GM21619 (cell line): ENCODE data around the gene ACSL5.

Experiments
- ATAC-seq: cut with Tn5 transposase; IDR thresholded peaks from one replicate; pipeline ENCODE4 v1.9.1; 2021; ENCODE audit not compliant: unreplicated experiment

ACSL5 gene, protein sequence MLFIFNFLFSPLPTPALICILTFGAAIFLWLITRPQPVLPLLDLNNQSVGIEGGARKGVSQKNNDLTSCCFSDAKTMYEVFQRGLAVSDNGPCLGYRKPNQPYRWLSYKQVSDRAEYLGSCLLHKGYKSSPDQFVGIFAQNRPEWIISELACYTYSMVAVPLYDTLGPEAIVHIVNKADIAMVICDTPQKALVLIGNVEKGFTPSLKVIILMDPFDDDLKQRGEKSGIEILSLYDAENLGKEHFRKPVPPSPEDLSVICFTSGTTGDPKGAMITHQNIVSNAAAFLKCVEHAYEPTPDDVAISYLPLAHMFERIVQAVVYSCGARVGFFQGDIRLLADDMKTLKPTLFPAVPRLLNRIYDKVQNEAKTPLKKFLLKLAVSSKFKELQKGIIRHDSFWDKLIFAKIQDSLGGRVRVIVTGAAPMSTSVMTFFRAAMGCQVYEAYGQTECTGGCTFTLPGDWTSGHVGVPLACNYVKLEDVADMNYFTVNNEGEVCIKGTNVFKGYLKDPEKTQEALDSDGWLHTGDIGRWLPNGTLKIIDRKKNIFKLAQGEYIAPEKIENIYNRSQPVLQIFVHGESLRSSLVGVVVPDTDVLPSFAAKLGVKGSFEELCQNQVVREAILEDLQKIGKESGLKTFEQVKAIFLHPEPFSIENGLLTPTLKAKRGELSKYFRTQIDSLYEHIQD

DNA sequence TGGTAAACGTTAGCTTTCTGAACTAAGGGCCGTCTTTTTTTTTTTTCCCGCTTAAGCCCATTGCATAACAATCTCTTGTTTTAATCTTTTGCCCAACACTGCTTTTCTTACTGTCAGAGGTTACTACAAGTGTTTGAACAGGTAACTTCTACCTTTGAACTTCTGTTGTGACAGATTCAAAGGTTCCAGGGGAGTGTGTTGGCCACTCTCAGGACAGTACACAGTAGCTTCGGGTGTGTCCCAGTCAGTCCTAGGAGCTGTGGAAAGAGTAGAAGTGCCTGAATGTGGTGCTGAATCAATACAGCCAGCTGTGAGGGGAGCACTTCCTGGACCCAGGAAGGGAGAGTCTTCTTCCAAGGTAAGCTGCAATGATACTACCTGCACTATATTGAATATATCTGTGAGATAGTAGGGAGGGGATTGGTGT is at the start of gene ACSL5:
TSS of gene ACSL5 (plus strand) at position 205 of the 427 bp plus-strand sequence. CDS start 20,831 bp downstream, outside the sequence.
- ATAC-seq, result no peak

DNA sequence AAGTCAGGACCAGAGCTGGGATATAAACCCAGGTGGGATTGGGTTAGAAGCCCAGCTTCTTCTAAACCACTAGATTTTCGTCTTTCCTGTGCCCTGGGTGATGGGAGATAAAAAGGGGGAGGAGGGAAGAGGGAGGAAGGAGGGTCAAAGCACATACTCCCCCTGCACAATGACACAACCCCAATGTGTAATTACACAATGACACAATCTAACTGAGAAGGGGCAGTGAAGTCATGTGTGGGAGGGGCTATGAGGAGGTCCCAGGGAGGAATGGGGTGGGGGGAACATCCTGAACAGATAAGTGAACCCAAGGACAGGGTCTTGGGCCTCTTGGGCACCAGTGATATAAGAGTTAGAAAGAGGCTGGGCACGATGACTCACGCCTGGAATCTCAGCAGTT is 46.2 kb upstream of the ACSL5 start:
- ATAC-seq, result no peak

DNA sequence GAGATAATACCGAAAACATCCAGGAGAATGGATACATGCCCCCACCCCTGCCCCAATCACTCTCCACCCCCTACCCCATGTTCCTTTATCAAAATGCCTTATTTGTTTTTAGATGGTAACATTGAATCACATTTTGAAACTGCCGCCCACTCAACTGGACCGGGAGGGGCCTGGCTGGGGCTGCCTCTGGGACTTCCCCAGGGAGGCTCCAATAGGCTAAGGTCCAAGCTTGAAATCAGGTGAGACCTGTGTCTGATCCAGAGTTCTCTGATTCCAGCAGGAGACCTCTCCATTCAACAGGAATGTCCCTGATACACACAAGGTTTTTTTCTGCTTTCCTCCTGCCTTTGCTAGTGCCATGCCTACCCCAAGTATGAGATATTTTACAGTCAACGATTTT is 43.8 kb upstream of the ACSL5 start:
- ATAC-seq, result no peak

DNA sequence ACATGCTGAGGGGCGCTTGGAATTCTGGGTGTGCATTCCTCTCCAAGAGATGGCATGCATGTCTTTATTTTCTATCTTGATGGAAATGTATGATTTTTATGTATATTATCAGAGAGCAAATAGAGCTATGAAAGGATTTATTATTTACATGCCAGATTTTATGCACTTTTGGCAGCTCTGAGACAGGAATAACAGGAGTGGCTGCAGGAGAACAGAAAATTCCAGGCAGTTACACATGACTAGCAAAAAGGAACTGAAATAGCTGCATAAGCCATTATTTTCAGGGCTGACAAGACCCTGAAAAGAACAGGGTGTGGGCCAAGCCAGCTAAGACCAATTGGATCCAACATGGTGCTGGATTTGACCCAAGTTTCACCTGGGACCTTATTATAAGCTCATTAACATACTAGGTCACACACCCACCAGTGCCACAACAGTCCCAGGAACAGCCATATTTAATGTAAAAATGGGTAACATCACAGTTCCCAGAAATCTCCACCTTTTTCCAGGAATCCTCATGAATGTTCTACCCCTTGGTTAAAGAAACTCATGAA is 43.2 kb upstream of the ACSL5 start:
- no peak for ATAC-seq

DNA sequence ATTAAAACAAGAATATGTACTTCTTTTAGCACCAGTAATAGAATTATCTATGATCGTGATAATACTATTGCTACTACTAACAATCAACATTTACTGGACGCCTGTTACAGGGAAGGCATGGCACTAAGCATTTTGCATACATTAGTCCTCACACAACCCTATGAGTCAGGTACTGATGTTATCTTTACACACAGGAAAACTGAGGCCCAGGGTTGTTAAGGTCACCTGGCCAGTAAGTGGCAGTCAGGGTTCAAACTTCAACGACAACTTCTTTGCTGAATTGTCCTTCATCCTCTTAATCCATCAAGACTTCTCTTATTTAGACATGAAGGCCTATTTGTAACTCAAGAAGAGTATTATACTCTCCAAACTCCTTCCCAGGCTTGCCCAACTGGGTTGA is 41.9 kb upstream of the ACSL5 start:
- ATAC-seq, result no peak

DNA sequence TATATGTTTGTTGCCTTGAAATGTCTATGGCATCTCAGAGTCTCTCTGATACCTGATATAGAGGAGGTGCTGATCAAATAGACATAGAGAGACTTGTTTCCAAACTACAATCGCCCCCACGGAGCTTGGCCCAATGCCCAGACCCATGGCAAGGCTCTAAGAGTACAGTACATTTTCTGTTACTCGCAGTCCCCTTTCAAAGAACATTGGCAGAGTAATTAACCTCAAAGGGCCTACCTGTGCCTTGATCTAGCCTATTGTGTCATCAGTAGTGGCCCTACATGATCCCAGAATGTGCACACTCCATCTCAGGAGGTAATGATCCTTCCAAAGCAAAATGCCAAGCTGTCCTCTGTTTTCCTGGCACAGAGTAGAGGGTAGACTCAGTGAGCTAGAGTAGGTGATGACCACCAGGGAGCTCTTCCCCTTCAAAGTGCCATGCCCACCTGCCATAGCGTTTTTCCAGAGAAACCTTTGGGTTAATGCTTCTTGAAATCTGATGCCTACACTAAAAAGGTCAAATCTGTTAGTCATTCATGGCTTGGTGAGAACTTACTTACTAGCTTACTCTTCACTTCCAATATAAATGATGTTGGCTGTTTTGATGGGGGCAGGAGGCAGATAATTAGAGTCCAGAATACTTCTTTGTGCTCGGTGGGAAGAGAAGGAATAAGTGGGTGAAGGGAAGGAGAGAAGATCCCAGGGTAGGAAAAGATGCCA is 41.2 kb upstream of the ACSL5 start:
- no peak for ATAC-seq

DNA sequence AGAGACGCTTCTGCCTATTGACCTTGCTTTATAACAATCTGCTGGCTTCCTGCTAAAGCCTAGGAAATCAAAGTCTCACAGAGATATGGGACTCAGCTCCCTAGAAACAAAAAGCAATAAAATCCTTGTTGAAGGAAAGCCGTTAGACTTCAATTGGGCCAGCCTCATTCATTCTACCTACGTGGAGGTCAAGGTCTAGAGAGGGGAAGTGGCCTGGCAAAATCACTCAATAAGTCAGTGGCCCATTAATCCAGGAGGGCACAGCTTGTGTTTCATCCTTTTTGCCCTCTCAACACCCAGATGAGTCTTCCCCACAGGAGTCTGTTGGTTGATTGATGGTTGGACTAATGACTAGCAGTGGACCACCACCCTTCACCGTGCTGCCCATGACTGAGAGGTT is 40.5 kb upstream of the ACSL5 start:
- no peak for ATAC-seq

DNA sequence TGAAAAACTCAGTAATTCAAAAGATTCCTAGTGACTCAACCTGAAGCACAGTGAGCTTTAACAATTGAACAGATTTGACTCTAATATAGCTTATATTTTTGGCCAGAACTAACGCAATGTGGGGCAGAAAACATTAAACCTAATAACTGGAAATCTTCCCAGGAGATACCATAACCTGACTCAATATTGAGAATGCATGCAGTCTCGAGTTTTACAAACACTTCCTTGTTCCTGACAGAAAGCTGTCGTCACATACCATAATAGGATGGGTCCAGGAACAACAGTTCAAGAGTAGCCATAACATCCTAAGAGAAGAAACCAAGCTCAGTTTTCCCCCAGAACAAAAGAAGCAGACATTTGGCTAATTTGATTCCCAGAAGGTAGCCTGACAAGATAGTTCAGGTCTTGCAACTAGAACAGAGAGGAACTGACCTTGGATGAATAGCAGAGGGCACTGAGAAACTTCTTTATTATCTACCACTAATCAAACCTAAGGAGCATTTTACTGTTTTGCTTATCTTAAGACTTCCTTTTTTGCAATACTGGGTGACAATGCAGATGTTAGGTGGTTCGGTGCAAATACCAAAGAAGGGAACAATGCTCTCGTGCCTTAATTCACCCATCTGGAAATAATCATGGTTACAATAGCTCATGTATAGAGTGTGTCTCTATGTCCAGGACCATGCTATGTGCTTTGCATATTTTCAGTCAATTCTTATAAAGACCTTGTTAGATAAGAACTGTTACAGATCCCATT is 38.6 kb upstream of the ACSL5 start:
- no peak for ATAC-seq

DNA sequence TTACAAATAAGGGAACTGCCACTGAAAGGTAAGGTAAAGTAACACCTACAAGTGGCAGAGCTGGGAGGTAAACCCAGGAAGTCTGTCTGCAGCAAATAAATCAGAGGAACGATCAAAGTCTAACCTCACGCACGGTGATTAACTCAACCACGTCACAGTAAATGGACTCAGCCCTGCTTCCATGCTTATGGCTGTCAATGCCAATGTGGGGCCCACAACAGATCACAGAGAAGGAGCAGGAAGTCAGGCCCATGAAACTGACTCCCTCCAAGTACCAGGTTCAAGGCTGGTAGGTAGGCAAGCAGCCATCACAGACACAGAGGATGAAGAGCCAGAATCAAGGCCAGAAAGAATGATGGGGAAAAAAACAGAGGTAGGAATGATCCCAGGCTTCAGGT is 38.0 kb upstream of the ACSL5 start:
- no peak for ATAC-seq

DNA sequence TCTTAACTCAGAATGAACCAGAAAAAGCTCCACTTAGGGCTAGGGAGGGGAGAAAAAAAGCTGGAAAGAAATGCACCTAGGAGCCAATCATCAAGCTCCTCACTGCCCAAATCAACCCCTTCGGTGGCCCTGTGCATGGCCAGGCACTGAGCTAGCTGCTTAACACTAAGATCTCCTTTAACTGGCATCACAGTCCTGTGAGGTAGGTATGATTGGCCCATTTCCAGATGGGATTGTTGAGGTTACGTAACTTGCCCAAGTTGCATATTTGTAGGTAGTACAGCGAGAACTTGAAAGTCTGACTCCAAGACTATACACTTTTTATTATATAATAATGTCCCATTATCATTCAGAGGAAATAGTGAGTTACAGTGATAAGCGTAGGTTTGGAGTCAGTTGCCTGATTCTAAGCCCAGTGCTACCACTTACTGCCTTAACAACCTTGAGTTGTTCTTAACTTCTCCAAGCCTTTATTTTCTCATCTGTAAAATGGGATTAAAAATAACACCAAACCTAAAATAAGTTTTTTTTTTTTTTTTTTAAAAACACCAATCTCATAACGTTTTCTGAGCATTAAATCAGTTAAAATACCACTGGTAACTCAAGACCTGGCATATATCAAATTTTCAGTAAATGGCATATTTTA is 37.2 kb upstream of the ACSL5 start:
- ATAC-seq, result no peak

DNA sequence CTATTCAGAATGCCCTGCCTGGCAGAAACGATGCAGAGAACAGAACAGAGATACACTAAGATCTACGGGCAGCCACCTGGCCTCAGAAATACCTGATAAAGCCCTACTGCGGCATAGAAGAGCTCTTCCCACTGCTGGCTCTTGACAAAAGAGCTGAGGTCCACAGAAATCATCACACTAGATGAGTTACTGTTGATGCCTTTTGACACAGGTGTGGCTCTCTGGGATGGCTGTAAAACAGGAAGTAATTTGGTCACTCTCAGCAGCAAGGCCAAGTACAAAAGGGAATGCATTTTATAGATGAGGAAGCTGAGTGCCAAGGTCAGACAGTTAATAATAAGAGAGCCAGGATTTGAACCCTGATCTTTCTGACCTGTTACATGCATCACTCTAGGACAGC is 35.0 kb upstream of the ACSL5 start:
- no peak for ATAC-seq

DNA sequence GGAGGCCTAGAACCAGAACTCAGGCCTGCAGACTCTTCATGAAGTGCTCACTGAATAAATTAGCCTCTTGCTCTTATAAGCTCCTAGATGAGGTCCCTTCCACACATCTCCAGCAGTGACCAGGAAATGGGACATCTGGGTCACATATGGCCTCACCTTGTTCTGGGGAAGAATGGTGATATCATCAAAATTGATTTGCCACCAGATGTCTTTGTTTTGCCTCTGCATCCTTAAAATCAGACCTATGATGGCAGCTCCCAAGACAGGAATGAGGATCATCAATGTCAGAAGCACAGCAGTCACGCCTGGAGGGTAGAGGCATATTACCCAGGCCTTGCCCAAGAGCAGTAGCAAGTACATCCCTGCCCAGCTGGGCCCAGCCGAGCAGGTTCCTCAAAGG is 33.3 kb upstream of the ACSL5 start:
- ATAC-seq, result no peak

DNA sequence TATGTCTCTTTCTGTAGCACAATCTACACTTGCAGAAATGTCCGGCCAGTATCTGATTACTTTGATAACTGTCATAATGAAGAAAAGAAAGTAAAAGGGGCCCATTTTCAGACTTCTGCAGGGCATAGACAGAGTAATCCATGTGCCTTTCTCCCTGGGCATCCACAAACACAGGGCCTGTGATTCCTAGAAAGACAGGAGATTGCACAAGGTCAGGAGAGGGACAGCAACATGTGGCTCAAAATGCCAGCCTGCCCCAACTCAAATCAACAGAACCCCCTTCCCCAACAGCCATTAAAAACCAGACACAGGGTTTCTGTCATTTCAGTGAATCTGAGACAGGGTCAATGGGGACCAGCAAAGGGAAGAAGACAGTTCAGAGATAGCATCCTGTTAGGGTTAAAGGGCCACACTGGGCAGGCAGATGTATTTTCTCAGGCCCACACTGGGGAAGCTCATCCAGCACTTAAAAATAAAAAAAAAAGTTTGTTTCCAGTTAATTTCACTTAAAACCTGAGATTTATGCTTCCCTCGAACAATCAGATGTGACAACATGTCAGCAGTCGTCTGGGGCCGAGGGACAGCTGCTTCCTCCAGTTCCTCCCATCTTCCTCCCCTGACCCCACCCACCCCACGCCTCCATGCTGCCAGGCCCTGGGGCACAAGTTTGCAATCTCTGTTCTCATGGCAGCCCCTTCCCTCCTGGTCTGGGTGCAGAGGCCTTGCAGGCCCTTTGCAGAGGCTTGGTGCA is 30.7 kb upstream of the ACSL5 start:
- ATAC-seq, result no peak

DNA sequence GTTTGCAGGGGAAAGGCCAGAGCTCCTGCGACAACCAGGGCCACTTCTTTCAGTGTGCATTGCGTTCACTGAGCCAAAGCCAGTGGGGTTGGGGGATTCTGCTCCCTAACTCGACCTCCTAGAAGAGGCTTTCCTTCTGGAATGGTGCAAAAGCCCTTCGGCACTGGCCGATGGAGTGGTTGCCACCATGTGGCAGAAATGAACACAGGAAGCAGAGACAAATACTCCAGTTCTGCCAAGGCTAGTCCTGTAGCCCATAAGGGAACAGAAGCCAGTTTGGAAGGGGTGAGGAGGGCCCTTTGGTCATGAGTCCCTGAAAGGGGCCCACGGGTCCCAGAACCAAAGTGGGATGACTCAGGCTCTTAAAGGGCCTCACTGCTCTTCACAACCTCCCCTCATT is 29.7 kb upstream of the ACSL5 start:
- ATAC-seq, result no peak

DNA sequence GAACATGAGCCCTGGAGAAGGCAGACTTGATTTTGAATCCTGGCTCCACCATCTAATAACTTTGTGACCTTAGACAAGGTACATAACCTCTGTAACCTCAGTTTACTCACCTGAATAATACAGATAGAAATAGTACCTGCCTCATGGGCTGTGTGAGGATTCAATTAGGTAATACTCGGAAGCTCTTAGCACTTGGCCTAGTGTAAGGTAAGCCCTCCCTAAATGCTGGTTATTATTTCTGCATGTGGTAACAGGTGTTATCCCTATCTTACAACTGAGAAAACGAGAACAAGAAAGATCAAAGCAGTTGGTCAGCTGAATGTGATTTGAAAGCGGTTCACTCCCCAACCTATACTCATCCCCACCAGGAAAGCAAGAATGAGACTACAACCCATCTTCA is 28.7 kb upstream of the ACSL5 start:
- no peak for ATAC-seq

DNA sequence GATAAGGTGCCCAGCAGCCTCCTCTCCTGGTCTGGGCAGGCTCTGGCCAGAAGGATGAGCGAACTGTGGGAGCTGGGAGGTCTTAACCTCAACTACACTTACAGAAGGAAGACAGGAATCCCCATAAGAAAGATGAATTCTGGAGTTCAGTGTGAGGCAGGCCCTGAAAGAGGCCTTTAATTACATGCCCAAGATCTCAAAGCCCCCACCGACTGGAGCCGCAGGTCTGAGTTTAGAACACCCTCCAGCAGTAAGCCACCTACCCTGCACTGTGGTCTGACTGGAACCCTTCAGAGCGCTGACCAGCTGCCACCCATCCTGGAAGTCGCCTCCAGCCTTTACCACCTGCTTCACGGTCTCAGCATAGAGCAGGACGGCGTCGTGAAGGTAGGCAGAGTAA is 28.2 kb upstream of the ACSL5 start:
- ATAC-seq, result no peak

DNA sequence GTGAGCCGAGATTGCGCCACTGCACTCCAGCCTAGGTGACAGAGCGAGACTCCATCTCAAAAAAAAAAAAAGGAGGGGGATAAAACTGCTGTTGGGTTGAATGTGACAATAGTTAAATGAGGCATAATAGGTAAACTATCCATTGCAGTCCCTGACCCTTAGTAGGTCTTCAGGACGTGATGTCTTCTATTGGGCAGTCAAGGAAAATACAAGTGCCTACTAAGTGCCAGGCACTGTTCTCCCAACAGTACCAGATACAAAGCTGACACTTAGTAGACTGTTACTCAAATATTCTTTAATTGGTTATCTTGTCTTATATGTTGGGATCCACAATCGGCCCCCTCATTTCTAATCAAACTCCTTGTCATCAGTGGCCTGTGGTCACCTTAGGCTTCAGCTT is 27.1 kb upstream of the ACSL5 start:
- ATAC-seq, result no peak

DNA sequence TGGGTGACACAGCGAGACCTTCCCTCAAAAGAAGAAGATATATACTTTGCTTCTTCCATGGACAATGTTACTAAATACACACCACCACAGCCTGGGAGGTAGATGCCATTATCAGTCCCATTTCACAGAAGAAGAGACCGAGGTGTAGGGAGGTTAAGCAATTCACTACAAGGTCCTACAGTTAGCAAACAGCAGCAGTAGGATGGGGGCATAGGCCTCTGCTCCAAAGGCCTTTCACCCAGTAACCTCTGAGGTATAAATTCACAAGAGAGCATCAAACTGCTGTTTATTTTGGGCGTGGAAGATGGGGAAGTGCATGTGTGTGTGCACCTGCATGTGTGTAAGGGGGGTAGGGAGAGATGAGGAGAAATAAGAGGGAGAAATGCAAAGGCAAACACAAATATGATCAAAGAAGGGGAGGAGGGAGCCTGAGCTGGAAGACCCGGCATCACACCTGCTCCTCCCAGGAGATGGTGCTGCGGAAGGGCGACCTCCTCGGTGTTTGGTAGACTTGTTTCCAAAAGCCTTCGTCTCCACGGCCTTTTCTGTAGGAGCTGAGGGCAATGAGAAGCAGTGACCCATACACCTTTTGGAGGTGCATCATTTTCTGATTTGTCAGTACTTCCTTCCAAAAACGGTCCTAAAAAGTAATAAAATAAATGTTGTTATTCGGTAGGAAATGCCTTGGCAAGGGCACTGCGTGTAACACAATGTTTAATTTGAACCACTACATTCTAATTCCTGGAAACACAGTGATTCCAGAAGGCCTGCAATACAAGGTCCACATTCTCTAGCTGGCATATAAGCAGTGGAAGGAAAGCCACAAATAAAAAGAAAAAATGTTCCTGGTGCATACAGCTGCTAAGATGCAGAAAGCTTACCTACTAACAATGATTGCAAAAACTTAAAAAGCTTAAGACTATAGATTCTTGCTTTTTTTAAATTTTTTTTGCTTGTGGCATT is 25.9 kb upstream of the ACSL5 start:
- no peak for ATAC-seq

DNA sequence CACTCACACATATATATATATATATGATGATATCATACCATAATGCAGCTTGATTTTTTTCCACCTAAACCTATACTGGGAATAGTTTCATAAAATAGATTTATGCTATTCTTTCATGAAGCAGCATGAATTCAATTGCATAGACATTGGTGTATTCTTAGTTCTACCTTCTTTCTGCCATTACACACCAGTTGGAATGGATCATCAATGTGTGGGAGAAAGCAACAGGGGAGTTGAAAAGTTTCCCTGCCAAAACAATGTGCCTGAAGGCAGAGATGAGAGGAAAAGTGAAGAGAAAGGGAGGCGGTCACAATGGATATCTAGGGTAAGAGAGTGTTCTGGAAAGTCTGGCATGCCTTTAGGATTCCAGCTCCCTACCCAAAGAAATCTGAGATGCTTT is 25.2 kb upstream of the ACSL5 start:
- no peak for ATAC-seq
